Measurements from ENCODE around the gene PCLAF. TPM values are rescaled to one million over a fixed set of nuclear protein-coding genes. Genes with fewer than 3 reads are reported as not detected.

Gene PCLAF
- total and polyA plus RNA-seq, 2 of the 13 experiments (the other 11 are each of a cell fraction or from before 2014, with no cell fraction given), result 98.6 to 98.9 TPM

GRCh38 chr15:64387562-64388168 lies 6.4 kb upstream of the PCLAF start, which contains the start of gene TRIP4 (continued):
- TF ChIP-seq BCLAF1 (IDR thresholded peaks at IDR 0.05) (no peak), ZNF441 (CRISPR knock-in tag; IDR thresholded peaks at IDR 0.05; ENCODE audit: borderline replicate concordance) (peak; percentile 68), PPARG (CRISPR knock-in tag; conservative IDR thresholded peaks at IDR 0.05) (peak; percentile 32; the same call in 1 of the 2 replicates), ATAD3A (CRISPR knock-in tag; IDR thresholded peaks at IDR 0.05) (no peak), POLR2AphosphoS2 (IDR thresholded peaks at IDR 0.05; ENCODE audit: low read depth, low read length) (no peak), ZFAT (CRISPR knock-in tag; conservative IDR thresholded peaks at IDR 0.05) (no peak), TFDP1 (CRISPR knock-in tag; IDR thresholded peaks at IDR 0.05; ENCODE audit: borderline replicate concordance) (peak; percentile 89), MBD4 (IDR thresholded peaks at IDR 0.05; ENCODE audit: borderline replicate concordance, low read length) (no peak), TERF1 (CRISPR knock-in tag; IDR thresholded peaks at IDR 0.05) (no peak), MAX (IDR thresholded peaks at IDR 0.05) (peak; percentile 94), MED13 (CRISPR knock-in tag; IDR thresholded peaks at IDR 0.05) (peak; percentile 87), ZNF33A (CRISPR knock-in tag; IDR thresholded peaks at IDR 0.05; ENCODE audit: borderline replicate concordance) (no peak), ZNF720 (CRISPR knock-in tag; IDR thresholded peaks at IDR 0.05) (0 out of 2 replicates have a peak, but pooled peaks have one; percentile 55), KLF16 (CRISPR knock-in tag; IDR thresholded peaks at IDR 0.05) (peak; percentile 90 to 99), REXO4 (CRISPR knock-in tag; IDR thresholded peaks at IDR 0.05; ENCODE audit: borderline replicate concordance) (no peak), ZFP36L1 (CRISPR knock-in tag; IDR thresholded peaks at IDR 0.05) (0 out of 2 replicates have a peak, but pooled peaks have one; percentile 78), IRF1 (CRISPR knock-in tag; IDR thresholded peaks at IDR 0.05; ENCODE audit: low read depth) (peak; percentile 74; the same call in 1 of the 2 replicates), KMT2B (CRISPR knock-in tag; IDR thresholded peaks at IDR 0.05) (peak; percentile 99), ZNF317 (CRISPR knock-in tag; IDR thresholded peaks at IDR 0.05) (peak; percentile 87), REL (CRISPR knock-in tag; conservative IDR thresholded peaks at IDR 0.05) (peak; percentile 87), DRAP1 (CRISPR knock-in tag; IDR thresholded peaks at IDR 0.05) (peak; percentile 89), NCOA2 (CRISPR knock-in tag; IDR thresholded peaks at IDR 0.05) (peak; percentile 80)

Measured in HepG2 (cell line).